K562 (cell line): ENCODE data around the gene EGFL7. TPM values are rescaled to one million over a fixed set of nuclear protein-coding genes. Genes with fewer than 3 reads are reported as not detected.

ENCODE experiments used
- ETV5 ChIP-seq: sonication (generic); formaldehyde crosslinking; IDR thresholded peaks from 2 replicates; pipeline ENCODE4 v1.4.0; 2020; ENCODE audit warnings: low read depth, mild to moderate bottlenecking, missing genetic modification reagents
- SRSF9 ChIP-seq: fragments of 200-400 bp; formaldehyde crosslinking; IDR thresholded peaks from 2 replicates; pipeline ENCODE4 v1.6.1; 2017; ENCODE audit warnings: low read depth, low read length, borderline replicate concordance
- ZNF124 ChIP-seq: sonication (generic); formaldehyde crosslinking; IDR thresholded peaks from 2 replicates; pipeline ENCODE4 v1.8.1; 2022; ENCODE audit warnings: missing genetic modification reagents
- ZNF184 ChIP-seq: sonication (generic); formaldehyde crosslinking; IDR thresholded peaks from 2 replicates; pipeline ENCODE4 v1.5.0; 2020; ENCODE audit warnings: missing genetic modification reagents
- ZNF263 ChIP-seq: sonication (generic); formaldehyde crosslinking; IDR thresholded peaks from 2 replicates; pipeline ENCODE4 v1.8.0; 2022; ENCODE audit warnings: mild to moderate bottlenecking, missing genetic modification reagents, borderline replicate concordance
- polyA plus RNA-seq, 8 experiments: library from polyadenylated mRNA; depleted of rRNA in 4 of 8; stranded (reverse) in 5 of 8; unstranded in 3 of 8; fragments of >200 nt; fragmentation: Nextera tagmentation in 2 of 8; fragmentation: Illumina TruSeq in 1 of 8; extraction: Ambion mirVana in 2 of 8; extraction: Trizol in 1 of 8; gene quantifications; 2 replicates each; pipeline versions ENCODE4 v1.2.1 to v1.2.3, GENCODE V29; 2011 to 2014; ENCODE audit warnings: inconsistent platforms in 1 of 8, missing spikeins in 1 of 8
- total RNA-seq, 7 experiments: library from RNA; depleted of rRNA in 6 of 7; stranded (reverse); fragments of >200 nt in 6 of 7; fragmentation: Illumina TruSeq in 2 of 7; extraction: Trizol in 2 of 7; gene quantifications; 2 replicates each; pipeline versions ENCODE4 v1.2.1 to v1.2.3, GENCODE V29; 2011 to 2021; ENCODE audit warnings: low replicate concordance in 1 of 7
- TF ChIP-seq, protein P1 (sequence below), 2 experiments: fragments of 450-650 bp; IDR thresholded peaks; 2 replicates each; pipeline ENCODE4 v1.6.1; 2016; ENCODE audit warnings: mild to moderate bottlenecking in 2 of 2, borderline replicate concordance in 1 of 2, low read depth in 1 of 2, moderate library complexity in 1 of 2
- TF ChIP-seq, protein P2 (sequence below): sonication (generic); formaldehyde crosslinking; IDR thresholded peaks from 2 replicates; pipeline ENCODE4 v1.5.0; 2020; ENCODE audit warnings: missing genetic modification reagents
- TF ChIP-seq, protein P3 (sequence below): sonication (generic); formaldehyde crosslinking; IDR thresholded peaks from 2 replicates; pipeline ENCODE4 v1.8.0; 2022; ENCODE audit warnings: missing genetic modification reagents, mild to moderate bottlenecking, moderate library complexity, borderline replicate concordance

The EGFL7 gene
- total and polyA plus RNA-seq, 9 of the 15 experiments (the other 6 are each of a cell fraction or from before 2014, with no cell fraction given): 1.5 to 286 (median 55.5) TPM

DNA sequence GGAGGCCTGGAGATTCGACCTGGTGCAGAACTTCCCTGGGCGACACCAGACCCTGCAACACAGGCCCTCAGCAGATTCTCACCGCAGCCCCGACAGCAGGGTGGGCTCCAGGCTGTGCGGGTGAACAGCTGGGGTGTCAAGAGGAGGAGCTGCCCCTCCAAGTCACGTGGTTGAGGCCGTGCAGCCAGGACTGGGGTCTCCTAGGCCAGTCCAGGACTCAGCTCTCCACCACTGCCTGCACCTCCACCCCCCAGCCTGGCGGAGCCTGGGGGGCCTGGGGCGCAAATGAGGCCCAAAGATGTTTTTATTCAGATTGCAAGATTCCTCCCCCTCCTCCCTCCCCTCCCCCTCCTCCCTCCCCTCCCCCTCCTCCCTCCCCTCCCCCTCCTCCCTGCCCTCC lies 33.8 kb downstream of the EGFL7 start (continued):
- TF ChIP-seq, protein P1, sequence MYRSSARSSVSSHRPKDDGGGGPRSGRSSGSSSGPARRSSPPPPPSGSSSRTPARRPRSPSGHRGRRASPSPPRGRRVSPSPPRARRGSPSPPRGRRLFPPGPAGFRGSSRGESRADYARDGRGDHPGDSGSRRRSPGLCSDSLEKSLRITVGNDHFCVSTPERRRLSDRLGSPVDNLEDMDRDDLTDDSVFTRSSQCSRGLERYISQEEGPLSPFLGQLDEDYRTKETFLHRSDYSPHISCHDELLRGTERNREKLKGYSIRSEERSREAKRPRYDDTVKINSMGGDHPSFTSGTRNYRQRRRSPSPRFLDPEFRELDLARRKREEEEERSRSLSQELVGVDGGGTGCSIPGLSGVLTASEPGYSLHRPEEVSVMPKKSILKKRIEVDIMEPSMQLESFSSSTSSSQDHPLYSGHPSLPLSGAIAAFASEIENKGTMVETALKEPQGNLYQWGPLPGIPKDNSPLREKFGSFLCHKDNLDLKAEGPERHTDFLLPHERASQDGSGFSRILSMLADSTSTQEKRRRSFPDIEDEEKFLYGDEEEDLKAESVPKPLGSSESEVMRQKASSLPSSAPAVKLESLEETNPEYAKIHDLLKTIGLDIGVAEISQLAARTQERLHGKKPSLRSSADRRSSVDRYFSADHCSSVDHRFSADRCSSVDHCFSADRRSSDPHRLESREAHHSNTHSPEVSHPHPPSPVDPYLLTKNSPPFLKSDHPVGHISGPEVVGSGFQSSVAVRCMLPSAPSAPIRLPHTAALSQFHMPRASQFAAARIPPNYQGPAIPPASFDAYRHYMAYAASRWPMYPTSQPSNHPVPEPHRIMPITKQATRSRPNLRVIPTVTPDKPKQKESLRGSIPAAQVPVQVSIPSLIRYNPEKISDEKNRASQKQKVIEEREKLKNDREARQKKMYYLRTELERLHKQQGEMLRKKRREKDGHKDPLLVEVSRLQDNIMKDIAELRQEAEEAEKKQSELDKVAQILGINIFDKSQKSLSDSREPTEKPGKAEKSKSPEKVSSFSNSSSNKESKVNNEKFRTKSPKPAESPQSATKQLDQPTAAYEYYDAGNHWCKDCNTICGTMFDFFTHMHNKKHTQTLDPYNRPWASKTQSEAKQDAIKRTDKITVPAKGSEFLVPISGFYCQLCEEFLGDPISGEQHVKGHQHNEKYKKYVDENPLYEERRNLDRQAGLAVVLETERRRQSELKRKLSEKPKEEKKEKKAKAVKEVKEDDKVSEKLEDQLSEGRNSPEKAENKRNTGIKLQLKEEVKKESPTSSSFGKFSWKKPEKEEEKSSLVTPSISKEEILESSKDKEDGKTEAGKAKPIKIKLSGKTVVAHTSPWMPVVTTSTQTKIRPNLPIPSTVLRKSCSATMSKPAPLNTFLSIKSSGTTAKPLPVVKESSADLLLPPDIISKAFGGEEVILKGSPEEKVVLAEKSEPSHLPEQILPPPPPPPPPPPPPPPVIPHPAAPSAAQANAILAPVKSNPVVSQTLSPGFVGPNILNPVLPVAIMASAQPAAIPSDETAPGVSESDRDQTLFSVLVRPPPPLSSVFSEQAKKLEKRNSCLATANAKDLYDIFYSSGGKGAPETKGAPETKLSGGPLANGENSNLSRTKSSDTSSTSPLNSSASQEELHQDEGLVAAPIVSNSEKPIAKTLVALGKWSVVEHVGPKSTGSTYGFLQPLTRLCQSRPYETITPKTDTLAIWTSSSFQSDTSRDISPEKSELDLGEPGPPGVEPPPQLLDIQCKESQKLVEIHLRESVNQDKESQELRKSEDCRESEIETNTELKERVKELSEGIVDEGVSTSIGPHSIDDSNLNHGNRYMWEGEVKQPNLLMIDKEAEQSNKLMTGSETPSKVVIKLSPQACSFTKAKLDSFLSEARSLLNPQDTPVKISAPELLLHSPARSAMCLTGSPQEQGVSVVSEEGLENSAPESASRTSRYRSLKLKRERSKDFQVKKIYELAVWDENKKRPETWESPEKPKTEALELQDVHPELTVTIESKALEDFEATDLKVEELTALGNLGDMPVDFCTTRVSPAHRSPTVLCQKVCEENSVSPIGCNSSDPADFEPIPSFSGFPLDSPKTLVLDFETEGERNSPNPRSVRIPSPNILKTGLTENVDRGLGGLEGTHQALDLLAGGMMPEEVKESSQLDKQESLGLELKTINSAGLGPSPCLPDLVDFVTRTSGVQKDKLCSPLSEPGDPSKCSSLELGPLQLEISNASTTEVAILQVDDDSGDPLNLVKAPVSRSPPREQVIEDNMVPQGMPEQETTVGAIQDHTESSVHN (IDR thresholded peaks at IDR 0.05; ENCODE audit: borderline replicate concordance in 1 of 2, low read depth in 1 of 2): no peak
- TF ChIP-seq ETV5 (no peak), ZNF184 (CRISPR knock-in tag) (no peak), SRSF9 (no peak), ZNF263 (peak; percentile 90), ZNF124 (no peak)
- TF ChIP-seq, protein P2, sequence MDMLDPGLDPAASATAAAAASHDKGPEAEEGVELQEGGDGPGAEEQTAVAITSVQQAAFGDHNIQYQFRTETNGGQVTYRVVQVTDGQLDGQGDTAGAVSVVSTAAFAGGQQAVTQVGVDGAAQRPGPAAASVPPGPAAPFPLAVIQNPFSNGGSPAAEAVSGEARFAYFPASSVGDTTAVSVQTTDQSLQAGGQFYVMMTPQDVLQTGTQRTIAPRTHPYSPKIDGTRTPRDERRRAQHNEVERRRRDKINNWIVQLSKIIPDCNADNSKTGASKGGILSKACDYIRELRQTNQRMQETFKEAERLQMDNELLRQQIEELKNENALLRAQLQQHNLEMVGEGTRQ: peak; percentile 24; the same call in 1 of the 2 replicates
- TF ChIP-seq, protein P3, sequence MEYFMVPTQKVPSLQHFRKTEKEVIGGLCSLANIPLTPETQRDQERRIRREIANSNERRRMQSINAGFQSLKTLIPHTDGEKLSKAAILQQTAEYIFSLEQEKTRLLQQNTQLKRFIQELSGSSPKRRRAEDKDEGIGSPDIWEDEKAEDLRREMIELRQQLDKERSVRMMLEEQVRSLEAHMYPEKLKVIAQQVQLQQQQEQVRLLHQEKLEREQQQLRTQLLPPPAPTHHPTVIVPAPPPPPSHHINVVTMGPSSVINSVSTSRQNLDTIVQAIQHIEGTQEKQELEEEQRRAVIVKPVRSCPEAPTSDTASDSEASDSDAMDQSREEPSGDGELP (CRISPR knock-in tag): peak; percentile 74
